HG03175 (cell line): ENCODE measurements around the gene NLRC5.
"Not testable (repeated sequence)": the region's sequence is repeated elsewhere in the genome, so short reads cannot be mapped to it uniquely, and the experiment has no call there.

ENCODE experiments used
- ATAC-seq: cut with Tn5 transposase; IDR thresholded peaks from one replicate; pipeline ENCODE4 v1.9.1; 2021; ENCODE audit warnings: mild to moderate bottlenecking, moderate library complexity; ENCODE audit not compliant: unreplicated experiment

The NLRC5 gene

GRCh38 chr16:57093666-57094564 is 104.6 kb downstream of the NLRC5 start:
- no peak for ATAC-seq

GRCh38 chr16:57094911-57095310 is 105.6 kb downstream of the NLRC5 start:
- no peak for ATAC-seq

GRCh38 chr16:57096192-57096591 is 106.8 kb downstream of the NLRC5 start:
- ATAC-seq: no peak

- ATAC-seq: no peak
Measured at GRCh38 chr16:57096793-57097192, 107.4 kb downstream of the NLRC5 start.

GRCh38 chr16:57098188-57098841 is 109.0 kb downstream of the NLRC5 start:
- ATAC-seq: no peak

DNA sequence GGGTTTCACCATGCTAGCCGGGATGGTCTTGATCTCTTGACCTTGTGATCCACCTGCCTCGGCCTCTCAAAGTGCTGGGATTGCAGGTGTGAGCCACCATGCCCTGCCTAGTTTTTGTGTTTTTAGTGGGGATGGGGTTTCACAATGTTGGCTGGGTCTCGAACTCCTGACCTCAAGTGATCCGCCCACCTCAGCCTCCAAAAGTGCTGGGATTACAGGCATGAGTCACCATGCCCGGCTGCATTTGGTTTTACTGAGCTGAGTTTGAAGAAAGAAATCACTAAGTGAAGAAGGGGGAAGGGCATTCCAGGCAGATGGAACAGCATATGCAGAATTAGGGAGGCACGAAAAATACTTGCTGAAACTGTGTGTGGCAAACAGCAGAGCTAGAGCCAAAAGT is 110.6 kb downstream of the NLRC5 start:
- ATAC-seq: not testable (repeated sequence)

- no peak for ATAC-seq
Measured at GRCh38 chr16:57100445-57100844, 111.1 kb downstream of the NLRC5 start.

- no peak for ATAC-seq
Measured at GRCh38 chr16:57102888-57103851, 113.8 kb downstream of the NLRC5 start.

DNA sequence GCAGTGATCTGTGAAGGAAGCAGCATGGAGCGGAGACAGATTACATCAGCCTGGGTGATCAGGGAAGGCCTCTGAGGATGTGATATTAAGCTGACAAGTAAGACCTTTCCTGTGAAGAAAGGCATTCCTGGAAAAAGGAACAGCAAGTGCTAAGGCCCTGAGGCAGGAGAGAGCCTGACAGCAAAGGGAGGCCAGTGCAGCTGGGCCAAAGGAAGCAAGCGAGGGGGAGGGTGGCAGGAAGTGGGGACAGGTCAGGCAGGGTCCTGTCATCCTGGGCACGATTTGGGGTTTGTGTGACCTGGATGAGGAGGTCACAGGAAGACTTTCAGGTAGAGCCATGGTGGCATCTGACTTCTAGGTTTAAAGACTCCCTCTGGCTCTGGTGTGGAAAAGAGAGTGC is 115.3 kb downstream of the NLRC5 start:
- ATAC-seq: no peak

DNA sequence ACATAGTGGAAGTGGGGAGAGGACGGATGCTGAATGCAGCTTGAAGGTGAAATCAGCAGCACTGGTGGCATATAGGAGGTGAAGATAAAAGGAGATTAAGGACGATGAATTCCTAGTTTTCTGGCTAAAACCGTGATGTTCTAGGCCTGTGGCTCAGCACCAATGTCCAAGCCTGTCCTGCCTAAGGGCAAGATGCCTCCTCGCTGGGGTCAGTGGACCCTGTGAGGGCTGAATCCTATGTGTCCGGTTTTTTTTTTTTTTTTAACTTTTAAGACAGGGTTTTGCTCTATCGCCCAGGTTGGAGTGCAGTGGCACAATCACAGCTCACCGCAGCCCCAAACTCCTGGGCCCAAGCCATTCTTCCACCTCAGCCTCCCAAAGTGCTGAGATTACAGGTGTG is 115.8 kb downstream of the NLRC5 start:
- ATAC-seq: no peak

DNA sequence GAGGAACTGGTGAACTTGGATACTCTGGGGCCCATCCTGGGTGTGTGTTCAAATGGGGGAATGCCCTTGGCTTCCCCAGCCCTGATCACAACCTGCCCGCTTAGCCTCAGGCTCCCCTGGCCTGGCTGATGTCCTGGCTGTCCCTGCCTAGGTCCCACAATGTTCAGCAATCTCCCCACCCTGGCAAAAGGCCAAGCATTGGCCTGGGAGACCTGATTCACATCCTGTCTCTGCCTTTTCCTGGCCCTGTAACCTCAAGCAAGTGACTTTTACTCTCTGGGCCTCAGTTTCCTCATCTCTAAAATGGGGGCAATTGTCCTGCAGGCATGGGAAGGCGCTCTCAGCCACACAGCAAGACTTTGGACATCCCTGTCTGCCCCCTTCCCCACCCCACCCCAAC is 117.4 kb downstream of the NLRC5 start:
- no peak for ATAC-seq

- no peak for ATAC-seq
Measured at GRCh38 chr16:57107321-57107922, 118.1 kb downstream of the NLRC5 start.

GRCh38 chr16:57108432-57108831 is 119.1 kb downstream of the NLRC5 start:
- no peak for ATAC-seq

DNA sequence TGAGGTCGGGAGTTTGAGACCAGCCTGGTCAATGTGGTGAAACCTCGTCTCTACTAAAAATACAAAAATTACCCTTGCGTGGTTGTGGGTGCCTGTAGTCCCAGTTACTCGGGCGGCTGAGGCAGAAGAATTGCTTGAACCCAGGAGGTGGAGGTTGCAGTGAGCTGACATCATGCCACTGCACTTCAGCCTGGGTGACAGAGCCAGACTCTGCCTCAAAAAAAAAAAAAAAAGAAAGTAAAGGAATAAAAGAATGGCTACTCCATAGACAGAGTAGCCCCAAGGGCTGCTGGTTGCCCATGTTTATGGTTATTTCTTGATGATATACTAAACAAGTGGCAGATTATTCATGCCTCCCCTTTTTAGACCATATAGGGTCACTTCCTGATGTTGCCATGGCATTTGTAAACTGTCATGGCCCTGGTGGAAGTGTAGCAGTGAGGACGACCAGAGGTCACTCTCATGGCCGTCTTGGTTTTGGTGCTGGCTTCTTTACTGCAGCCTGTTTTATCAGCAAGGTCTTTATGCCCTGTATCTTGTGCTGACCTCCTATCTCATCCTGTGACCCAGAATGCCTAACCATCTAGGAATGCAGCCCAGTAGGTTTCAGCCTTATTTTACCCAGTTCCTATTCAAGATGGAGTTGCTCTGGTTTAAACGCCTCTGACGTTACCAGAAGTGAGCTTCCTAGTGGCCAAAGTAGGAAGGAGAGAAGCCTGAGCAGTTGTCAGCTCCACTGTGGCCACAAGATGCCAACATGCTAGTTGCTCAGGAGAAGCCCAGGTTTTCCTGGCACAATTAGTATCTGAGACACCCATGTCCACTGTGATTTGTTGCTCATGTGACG is 120.1 kb downstream of the NLRC5 start:
- ATAC-seq: not testable (repeated sequence)

DNA sequence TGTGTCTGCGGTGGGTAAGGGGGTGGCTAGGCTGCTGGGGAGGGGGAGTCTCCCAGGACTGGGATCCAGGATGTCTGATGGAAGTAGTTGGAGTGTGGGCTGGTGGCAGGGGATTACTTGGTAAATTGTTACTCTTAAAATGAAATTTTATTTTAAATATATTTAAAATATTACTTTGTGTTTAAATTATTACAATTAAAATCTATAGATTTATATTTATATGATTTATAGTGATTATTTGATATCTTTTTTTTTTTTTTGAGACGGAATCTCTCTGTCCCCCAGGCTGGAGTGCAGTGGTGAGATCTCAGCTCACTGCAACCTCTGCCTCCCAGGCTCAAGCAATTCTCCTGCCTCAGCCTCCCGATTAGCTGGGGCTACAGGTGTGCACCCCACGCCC is 121.6 kb downstream of the NLRC5 start:
- no peak for ATAC-seq

GRCh38 chr16:57111420-57111819 is 122.1 kb downstream of the NLRC5 start:
- ATAC-seq: no peak

- ATAC-seq: no peak
Measured at GRCh38 chr16:57112403-57113041, 123.2 kb downstream of the NLRC5 start.

DNA sequence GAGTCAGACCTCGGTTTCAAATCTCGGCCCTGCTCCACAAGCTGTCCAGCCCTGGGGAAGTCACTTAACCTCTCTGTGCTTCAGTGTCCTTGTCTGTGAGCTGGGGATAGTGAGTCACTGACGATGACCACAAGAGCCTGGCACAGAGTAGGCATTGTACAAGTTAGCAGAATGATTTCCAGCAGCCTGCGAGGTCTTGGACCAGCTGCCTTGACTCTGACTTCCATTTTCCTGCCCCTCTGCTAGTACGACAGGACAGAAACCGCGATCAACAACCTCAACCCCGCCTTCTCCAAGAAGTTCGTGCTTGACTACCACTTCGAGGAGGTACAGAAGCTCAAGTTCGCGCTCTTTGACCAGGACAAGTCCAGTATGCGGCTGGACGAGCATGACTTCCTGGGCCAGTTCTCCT is 123.7 kb downstream of the NLRC5 start:
- no peak for ATAC-seq

GRCh38 chr16:57113664-57114063 is 124.3 kb downstream of the NLRC5 start:
- ATAC-seq: no peak
